Stimulated activated CD4-positive, alpha-beta T cell treated with anti-CD3 and anti-CD28 coated beads, Interleukin-15, amount 100 ng/mL, for 24 hours (primary cell): Measurements from ENCODE around the gene CNTN4.
"Not testable (repeated sequence)": the region's sequence is repeated elsewhere in the genome, so short reads cannot be mapped to it uniquely, and the experiment has no call there.

ENCODE experiments used
- DNase-seq: peaks from one replicate; pipeline ENCODE4 v3.0.0-alpha.2; 2020

The CNTN4 gene

GRCh38 chr3:2937055-2937454 lies 838.4 kb downstream of the CNTN4 start:
- DNase-seq: no peak

GRCh38 chr3:2937592-2937991 lies 838.9 kb downstream of the CNTN4 start:
- no peak for DNase-seq

DNA sequence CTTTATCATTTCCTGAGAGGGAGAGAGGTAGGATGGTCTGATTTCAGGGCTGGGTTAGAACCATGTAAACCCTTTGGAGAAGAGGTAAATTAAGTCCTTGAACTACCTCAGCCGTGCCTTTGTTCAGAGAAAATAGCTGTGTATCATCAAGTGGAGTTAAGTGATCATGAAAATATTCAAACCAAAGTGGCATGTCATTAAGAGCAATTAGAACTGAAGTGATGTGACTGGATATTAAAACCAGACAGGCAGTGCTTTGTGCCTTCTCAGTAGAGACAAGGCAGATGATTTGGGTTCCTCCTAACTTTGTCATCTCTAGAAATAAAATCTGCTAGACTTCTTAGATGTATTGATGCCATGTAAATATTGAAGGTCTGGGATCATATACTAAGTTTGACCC lies 840.0 kb downstream of the CNTN4 start:
- no peak for DNase-seq

- DNase-seq: no peak
Measured at GRCh38 chr3:2940062-2940461, 841.4 kb downstream of the CNTN4 start.

DNA sequence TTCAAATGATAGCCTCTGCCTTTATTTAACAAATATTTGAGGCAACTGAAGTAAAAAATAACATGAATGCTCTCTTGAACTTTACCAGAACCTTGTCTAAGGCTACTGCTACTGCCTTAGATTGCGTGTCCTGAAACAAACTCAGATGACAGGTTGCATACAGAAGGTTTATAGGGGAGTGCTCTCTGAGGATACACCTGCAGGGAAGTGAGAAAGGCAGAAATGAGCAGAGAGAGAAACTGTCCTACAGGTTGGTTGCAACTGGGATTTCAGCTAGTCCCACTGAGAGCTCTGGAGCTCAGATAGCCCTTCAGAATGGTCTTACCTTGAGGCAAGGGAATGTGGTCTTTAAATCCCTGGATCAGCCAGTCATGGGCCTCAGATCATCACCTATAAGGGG lies 846.0 kb downstream of the CNTN4 start:
- no peak for DNase-seq

GRCh38 chr3:2945121-2945520 lies 846.5 kb downstream of the CNTN4 start:
- no peak for DNase-seq

DNA sequence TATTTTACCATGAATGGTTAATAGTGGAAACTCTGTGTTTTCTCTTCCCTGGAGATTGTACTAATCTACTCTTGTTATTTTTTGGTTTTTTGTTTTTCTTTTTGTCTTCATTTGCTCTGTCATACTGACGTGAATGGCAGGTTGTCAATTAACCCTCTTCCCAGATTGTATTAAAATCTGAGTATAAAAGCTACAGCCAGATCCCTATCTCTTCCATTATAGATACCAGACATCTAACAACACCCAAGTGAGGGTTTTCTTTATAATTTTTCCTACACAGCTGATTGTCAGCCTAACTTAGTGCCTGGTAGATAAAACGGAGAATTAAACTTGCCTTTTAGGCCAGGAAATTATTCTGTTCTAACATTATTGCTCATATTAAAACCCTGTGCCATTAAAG lies 848.9 kb downstream of the CNTN4 start:
- DNase-seq: no peak

DNA sequence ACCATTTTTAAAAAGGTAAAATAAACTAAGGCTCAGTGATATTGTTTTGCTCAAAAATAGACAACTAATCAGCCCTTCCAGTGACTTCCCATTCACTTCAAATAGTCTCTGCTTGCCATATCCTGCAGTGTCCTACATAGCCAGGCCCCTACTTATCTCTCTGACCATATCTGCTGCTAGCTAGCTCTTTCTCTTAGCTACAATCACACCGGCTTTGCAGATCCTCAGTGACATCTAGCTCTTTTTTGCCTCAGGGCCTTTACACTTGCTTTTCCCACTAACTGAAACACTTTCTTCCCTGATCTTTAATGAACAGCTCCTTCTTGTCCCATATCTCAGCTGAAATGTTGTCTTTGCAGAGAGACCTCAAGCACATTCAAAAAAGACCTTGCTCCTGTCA lies 850.2 kb downstream of the CNTN4 start:
- DNase-seq: no peak

DNA sequence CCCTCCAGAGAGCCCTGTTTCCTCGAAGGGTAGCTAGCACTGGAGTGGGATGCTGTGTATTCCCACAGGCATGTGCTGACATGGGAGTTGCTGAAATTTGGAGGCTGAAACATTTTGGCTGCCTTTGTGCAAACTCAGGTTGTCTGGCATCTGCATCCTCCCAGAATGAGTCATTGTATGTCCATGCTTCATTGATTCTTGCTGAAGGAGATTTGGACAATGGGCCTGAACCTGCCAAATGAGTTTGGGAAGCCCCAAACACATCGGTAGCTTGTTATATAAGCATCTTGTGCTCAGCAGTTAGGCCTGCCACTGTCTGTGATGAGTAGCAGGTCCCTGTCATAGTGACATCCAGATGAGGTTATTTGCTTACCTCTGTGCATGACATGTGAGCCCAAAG lies 851.5 kb downstream of the CNTN4 start:
- DNase-seq: no peak

- DNase-seq: no peak
Measured at GRCh38 chr3:2957115-2957514, 858.4 kb downstream of the CNTN4 start.

DNA sequence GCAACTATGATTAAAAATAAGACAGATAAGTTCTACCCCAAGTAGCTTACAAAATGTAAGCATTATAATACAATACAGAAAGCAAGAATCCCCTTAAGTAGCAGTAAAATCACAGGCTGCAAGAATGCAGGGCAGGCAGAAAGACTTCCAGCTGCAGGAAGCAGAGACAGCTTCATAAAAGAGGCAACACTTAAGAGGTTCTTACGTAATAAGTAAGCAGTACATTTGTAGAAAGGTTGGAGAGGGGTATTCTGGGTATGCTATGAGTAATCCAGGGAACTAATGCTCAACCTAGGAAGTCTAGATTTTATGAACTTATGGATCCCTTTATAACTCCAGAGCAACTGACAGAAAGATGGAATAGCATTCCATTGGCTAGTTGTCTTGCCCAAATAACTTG lies 859.9 kb downstream of the CNTN4 start:
- DNase-seq: no peak

DNA sequence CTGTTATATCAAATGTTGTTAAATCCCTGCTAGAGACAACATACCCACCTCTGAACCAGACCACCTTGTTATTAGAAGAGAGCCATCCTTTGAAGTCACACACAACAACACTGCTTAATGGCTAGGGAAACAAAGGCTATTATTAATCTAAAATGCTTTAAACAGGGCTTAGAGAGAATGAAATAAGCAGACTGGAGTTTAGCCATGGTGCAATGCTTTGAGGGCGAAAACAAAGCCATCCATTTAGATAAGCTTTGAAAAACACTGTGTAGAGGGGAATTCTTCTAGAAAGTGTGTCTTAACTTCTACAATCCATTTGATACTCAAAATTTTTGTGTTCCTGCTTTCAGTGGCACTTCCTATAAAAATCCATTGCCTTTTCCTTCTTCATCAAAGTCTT lies 862.9 kb downstream of the CNTN4 start:
- no peak for DNase-seq

DNA sequence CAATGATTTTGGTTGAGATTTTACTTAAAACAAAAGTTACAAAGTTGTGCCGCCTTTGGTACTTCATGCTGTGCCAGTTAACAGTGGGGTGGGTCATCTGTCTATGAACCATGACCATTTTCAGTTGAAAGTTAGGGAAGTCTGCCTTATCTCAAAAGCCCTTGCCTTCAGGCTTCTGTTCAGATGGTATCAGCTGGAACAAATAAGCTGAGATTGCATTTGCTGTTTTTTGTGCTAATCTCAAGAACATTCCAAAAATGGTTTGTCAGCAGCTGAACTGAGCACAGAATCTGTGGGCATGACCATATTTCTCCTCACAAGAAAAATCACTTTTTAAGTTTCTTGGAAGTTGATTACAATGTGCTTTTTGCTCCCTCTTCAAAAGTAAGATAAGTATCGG lies 869.2 kb downstream of the CNTN4 start:
- no peak for DNase-seq

DNA sequence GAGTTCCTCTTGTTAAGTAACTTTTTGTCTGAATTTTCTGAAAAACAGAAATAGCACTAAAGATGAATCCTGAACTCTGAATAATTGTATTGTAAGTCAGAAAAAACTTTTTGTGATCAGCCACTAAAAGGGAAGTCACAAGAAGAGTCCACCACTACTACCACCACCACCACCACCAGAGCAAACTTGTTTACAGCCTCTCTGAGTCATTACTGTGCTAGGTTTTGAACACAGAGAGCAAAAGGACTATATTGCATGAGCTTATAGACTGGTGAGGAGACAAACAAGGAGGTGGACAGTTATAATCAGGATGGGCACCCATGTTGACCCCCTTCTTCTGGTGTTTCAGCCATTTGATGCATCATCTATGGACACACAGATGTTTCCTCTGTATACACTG lies 869.8 kb downstream of the CNTN4 start:
- no peak for DNase-seq

DNA sequence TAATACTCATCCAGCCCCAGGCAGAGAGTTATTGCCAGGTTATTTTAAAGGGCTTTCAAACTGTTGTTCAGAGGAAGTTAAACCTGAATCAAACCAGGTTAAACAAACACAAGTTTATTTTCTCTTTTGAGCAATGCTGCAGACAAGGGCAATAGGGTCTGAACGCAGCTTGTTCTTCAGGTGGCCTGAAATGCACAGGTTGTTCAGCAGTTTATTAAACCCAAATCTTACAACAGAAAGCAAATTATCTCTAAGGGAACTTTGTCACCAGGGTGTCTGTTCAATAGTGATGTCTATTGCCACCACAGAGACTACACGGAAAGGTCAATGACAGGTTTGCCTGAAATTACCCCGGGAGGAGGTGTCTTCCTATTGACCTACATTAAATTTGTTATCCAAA lies 877.5 kb downstream of the CNTN4 start:
- DNase-seq: no peak

DNA sequence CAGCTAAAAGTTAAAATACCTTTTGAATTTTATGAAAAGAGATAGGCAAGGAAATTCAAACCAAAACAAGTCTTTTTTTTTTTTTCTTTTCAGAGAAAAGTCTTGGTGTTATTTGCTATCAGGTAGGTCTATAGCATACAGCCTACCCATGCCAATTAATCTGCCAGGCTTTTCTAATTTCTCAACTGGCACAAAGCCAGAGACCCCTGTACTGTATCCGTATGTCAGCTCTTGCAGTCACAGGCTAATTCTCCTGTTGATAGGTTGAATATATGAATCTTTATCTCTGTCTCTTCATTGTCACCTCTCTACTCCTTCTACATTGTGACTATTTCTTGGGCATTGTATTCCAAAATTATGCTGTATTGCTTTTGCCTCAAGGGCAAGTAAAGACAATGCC lies 878.1 kb downstream of the CNTN4 start:
- DNase-seq: no peak

GRCh38 chr3:2978977-2979732 lies 880.5 kb downstream of the CNTN4 start:
- DNase-seq: no peak

- DNase-seq: no peak
Measured at GRCh38 chr3:2984005-2984830, 885.6 kb downstream of the CNTN4 start.

DNA sequence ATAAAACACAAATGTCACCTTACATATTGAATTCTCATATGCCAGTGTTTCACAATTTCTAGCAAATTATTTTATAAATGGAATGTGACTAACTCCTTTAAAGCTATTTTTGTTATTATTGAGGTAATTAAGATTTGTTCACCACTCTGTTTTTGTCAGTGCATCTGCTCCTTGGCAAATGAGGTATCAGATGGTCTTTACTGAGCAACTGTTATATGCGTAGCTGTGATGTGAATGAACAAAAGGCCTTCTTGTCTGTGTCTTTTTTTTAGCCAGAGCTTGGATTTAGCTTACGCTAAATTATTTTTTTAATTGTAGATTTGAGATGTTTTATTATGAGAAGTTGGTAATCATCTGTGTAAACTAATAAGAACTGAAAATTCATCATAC lies 886.2 kb downstream of the CNTN4 start:
- DNase-seq: no peak

DNA sequence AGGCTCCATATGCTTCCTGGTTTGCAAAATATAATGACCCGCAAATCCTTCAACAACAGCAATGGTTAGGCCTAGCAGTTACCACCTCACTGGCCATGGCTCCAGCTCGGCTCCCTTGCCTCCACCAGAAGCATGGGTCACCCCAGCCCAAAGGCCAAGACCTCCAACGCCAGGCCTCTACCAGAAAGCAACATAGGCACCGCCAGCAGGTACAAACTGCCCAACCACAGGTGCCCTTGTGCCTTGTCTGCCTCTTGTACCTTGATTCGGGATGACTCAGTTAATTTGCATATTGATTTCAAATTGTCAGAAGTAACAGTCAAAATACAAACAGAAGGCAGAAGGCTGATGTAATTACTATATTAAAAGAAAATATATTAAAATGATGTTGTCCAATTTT lies 886.8 kb downstream of the CNTN4 start:
- DNase-seq: no peak

GRCh38 chr3:2992534-2992933 lies 893.9 kb downstream of the CNTN4 start:
- no peak for DNase-seq

DNA sequence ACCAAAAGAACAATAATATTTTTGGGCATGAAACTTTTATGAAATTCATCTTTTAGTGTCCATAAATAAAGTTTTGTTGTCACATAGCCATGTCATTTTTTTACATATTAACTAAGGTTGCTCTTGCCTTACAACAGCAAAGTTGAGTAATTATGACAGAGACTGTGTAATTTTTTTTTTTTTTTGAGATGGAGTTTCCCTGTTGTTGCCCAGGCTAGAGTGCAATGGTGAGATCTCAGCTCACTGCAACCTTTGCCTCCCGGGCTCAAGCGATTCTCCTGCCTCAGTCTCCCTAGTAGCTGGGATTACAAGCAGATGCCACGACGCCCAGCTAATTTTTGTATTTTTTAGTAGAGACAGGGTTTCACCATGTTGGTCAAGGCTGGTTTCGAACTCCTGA lies 894.5 kb downstream of the CNTN4 start:
- DNase-seq: not testable (repeated sequence)

GRCh38 chr3:2993736-2994135 lies 895.1 kb downstream of the CNTN4 start:
- no peak for DNase-seq

DNA sequence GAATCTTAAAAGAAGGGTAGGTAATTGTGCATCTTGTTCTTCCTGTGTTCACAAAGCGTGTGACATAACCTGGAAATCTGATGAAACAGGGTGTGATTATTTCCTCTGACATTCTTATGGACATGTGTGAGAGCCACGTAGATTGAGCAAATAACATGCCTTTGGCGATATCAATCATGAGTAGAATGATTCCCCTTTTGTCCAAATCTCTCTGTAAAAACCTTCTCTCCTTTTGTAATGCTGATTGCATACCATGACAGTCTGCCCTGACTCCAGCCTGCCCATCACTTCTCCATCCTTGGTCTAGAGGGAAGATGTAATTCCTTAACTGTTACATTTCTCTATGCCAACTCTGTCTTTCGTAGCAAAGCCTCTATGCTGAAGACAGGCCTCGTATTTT lies 896.5 kb downstream of the CNTN4 start:
- DNase-seq: no peak
